Panc1 (cell line): ENCODE results near the gene MPV17L. TPM values are rescaled to one million over a fixed set of nuclear protein-coding genes. Genes with fewer than 3 reads are reported as not detected.
"Not testable (repeated sequence)": the region's sequence is repeated elsewhere in the genome, so short reads cannot be mapped to it uniquely, and the experiment has no call there.

Experiments
- ATAC-seq: fragments of 200-7000 bp; cut with Tn5 transposase; 2 replicates; pipeline ENCODE4 v1.9.1; 2020; ENCODE audit warnings: mild to moderate bottlenecking, moderate library complexity
- BruUV-seq: library from RNA; stranded (reverse); fragments of 400-500 nt; replicated peaks from 2 replicates; lab custom pipeline; 2021; lab: Mats Ljungman, UMichigan
- CTCF ChIA-PET: fragments of 300-600 bp; sonication (Branson Sonifier 250); formaldehyde crosslinking; loops from one replicate; lab custom pipeline; 2022; ENCODE audit warnings: antibody characterized with exemption; lab: Charles Lee
- POLR2A ChIA-PET: fragments of 300-600 bp; sonication (Branson Sonifier 250); formaldehyde crosslinking; loops from one replicate; lab custom pipeline; 2022; ENCODE audit warnings: antibody characterized with exemption; lab: Charles Lee
- DNase-seq: peaks from one replicate; pipeline ENCODE4 v3.0.0-alpha.2; 2010; ENCODE audit warnings: low read depth, low spot score
- H3K27ac ChIP-seq: 2 replicates; pipeline ENCODE4 v1.5.1; 2011; ENCODE audit warnings: mild to moderate bottlenecking, low read length, inconsistent platforms
- H3K27me3 ChIP-seq: fragments of 200-500 bp; sonication (Bioruptor generic); 2 replicates; pipeline ENCODE4 v1.6.0; 2014; ENCODE audit warnings: low read length, inconsistent platforms; ENCODE audit not compliant: control insufficient read depth, insufficient read depth
- H3K36me3 ChIP-seq: fragments of 200-500 bp; sonication (Bioruptor generic); 2 replicates; pipeline ENCODE4 v1.5.1; 2014; ENCODE audit warnings: inconsistent platforms, mild to moderate bottlenecking, low read length, moderate library complexity; ENCODE audit not compliant: control insufficient read depth, insufficient read depth
- H3K4me1 ChIP-seq: 2 replicates; pipeline ENCODE4 v1.5.1; 2011; ENCODE audit warnings: inconsistent platforms, mild to moderate bottlenecking, low read length, moderate library complexity; ENCODE audit not compliant: control insufficient read depth, insufficient read depth
- H3K4me3 ChIP-seq, 2 experiments: 2 replicates each; pipeline ENCODE4 v1.5.1; 2011 to 2012; ENCODE audit warnings: low read depth in 2 of 2, low read length in 2 of 2, mild to moderate bottlenecking in 2 of 2, inconsistent platforms in 1 of 2, moderate library complexity in 1 of 2
- H3K9me3 ChIP-seq: fragments of 200-500 bp; sonication (Bioruptor generic); 2 replicates; pipeline ENCODE4 v1.5.1; 2014; ENCODE audit warnings: low read depth, mild to moderate bottlenecking, inconsistent platforms, low read length, moderate library complexity; ENCODE audit not compliant: control insufficient read depth, insufficient read depth
- POLR2AphosphoS5 ChIP-seq: IDR thresholded peaks from 2 replicates; pipeline ENCODE4 v1.6.1; 2012; ENCODE audit warnings: mild to moderate bottlenecking, low read depth, low read length, moderate library complexity
- SIN3A ChIP-seq: IDR thresholded peaks from 2 replicates; pipeline ENCODE4 v1.6.1; 2012; ENCODE audit warnings: low read depth, mild to moderate bottlenecking, low read length, moderate library complexity, borderline replicate concordance; ENCODE audit not compliant: insufficient read depth
- TCF7L2 ChIP-seq: IDR thresholded peaks from 2 replicates; pipeline ENCODE4 v1.6.1; 2011; ENCODE audit warnings: mild to moderate bottlenecking, low read depth, low read length, inconsistent platforms
- in situ Hi-C: cut with HindIII; loops from 2 replicates; pipeline ENCODE4 v1.10.0; 2016; ENCODE audit warnings: low sequenced_read_pairs, low pct_unique_long_range_greater_than_20kb
- intact Hi-C: fragments of 100-400 bp; cut with micrococcal nuclease; formaldehyde crosslinking; loops from one replicate; pipeline ENCODE4 v1.10.0; 2022; ENCODE audit not compliant: unreplicated experiment
- total RNA-seq: library from RNA; stranded (reverse); gene quantifications from one replicate; pipeline ENCODE4 v1.2.1, GENCODE V29; 2021; ENCODE audit not compliant: unreplicated experiment
- TF ChIP-seq, protein P1 (sequence below), 2 experiments: IDR thresholded peaks; 2 replicates each; pipeline ENCODE4 v1.6.1; 2011 to 2012; ENCODE audit warnings: low read depth in 2 of 2, control low read depth in 1 of 2, low read length in 1 of 2, mild to moderate bottlenecking in 1 of 2, moderate library complexity in 1 of 2; ENCODE audit not compliant: insufficient read depth in 1 of 2
- TF ChIP-seq, protein P2 (sequence below): fragments of 450-650 bp; IDR thresholded peaks from 2 replicates; pipeline ENCODE4 v1.5.1; 2017; ENCODE audit warnings: mild to moderate bottlenecking

Gene MPV17L
- total RNA-seq, 1 experiment from 2014 or later = 10.4 TPM

DNA sequence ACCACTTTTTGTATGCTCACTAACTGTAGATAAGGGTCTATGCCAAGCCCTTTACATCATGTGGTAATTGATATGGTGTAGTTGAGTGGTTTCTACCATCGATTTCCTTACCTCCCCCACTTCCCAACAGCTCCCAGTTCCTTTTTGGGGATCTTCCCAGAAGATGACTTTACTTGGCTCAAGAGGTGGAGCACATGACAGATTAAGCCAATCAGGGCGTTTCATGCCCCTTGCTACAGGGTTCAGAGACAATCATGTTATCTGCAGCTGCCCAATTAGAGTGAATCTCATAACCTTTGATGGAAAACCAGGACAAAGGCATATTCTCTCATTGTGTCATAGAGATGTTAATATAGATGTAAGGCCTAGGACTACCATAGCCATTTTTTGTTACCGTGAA lies 22.7 kb downstream of the MPV17L start:
- DNase-seq (no peak), ATAC-seq (no peak)
- no peaks in the 10 kb centered on the region for H3K36me3 ChIP-seq
- no peak overlapping the region for H3K4me3 ChIP-seq
- POLR2A ChIA-PET = no interaction called here
- TF ChIP-seq SIN3A (no peak), POLR2AphosphoS5 (no peak), TCF7L2 (no peak)
- TF ChIP-seq, protein P1, sequence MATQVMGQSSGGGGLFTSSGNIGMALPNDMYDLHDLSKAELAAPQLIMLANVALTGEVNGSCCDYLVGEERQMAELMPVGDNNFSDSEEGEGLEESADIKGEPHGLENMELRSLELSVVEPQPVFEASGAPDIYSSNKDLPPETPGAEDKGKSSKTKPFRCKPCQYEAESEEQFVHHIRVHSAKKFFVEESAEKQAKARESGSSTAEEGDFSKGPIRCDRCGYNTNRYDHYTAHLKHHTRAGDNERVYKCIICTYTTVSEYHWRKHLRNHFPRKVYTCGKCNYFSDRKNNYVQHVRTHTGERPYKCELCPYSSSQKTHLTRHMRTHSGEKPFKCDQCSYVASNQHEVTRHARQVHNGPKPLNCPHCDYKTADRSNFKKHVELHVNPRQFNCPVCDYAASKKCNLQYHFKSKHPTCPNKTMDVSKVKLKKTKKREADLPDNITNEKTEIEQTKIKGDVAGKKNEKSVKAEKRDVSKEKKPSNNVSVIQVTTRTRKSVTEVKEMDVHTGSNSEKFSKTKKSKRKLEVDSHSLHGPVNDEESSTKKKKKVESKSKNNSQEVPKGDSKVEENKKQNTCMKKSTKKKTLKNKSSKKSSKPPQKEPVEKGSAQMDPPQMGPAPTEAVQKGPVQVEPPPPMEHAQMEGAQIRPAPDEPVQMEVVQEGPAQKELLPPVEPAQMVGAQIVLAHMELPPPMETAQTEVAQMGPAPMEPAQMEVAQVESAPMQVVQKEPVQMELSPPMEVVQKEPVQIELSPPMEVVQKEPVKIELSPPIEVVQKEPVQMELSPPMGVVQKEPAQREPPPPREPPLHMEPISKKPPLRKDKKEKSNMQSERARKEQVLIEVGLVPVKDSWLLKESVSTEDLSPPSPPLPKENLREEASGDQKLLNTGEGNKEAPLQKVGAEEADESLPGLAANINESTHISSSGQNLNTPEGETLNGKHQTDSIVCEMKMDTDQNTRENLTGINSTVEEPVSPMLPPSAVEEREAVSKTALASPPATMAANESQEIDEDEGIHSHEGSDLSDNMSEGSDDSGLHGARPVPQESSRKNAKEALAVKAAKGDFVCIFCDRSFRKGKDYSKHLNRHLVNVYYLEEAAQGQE (IDR thresholded peaks at IDR 0.05; ENCODE audit: insufficient read depth in 1 of 2, low read depth in 2 of 2, low read length in 1 of 2) = no peak
- TF ChIP-seq, protein P2, sequence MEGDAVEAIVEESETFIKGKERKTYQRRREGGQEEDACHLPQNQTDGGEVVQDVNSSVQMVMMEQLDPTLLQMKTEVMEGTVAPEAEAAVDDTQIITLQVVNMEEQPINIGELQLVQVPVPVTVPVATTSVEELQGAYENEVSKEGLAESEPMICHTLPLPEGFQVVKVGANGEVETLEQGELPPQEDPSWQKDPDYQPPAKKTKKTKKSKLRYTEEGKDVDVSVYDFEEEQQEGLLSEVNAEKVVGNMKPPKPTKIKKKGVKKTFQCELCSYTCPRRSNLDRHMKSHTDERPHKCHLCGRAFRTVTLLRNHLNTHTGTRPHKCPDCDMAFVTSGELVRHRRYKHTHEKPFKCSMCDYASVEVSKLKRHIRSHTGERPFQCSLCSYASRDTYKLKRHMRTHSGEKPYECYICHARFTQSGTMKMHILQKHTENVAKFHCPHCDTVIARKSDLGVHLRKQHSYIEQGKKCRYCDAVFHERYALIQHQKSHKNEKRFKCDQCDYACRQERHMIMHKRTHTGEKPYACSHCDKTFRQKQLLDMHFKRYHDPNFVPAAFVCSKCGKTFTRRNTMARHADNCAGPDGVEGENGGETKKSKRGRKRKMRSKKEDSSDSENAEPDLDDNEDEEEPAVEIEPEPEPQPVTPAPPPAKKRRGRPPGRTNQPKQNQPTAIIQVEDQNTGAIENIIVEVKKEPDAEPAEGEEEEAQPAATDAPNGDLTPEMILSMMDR = no peak
- in situ Hi-C loops (no loop called here), intact Hi-C loops (no loop called here)
- H3K27me3 ChIP-seq = no peaks in the 10 kb centered on the region
- no peak overlapping the region for H3K27ac ChIP-seq
- no peaks in the 10 kb centered on the region for H3K4me1 ChIP-seq
- no TSS peak for BruUV-seq
- CTCF ChIA-PET = no interaction called here
- no peaks in the 10 kb centered on the region for H3K9me3 ChIP-seq

DNA sequence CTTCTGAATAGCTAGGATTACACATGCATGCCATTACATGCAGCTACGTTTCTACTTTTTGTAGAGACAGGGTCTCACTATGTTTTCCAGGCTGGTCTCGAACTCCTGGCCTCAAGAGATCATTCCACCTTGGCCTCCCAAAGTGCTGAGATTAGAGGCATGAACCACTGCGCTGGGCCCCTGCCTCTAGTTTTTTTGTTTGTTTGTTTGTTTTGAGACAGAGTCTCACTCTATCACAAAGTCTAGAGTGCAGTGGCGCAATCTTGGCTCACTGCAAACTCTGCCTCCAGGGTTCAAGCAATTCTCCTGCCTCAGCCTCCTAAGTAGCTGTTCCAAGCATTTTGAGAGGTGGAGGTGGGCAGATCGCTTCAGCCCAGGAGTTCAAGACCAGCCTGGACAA lies 26.1 kb downstream of the MPV17L start:
- ATAC-seq, H3K4me3 ChIP-seq, H3K36me3 ChIP-seq, H3K27ac ChIP-seq, DNase-seq, H3K27me3 ChIP-seq, POLR2A ChIA-PET, H3K4me1 ChIP-seq, BruUV-seq, H3K9me3 ChIP-seq, in situ Hi-C loops: not testable (repeated sequence)
- intact Hi-C loops = loop anchor here (10.0 kb wide), 1 partner anchor 63 kb away; no protein-coding TSS in a partner anchor
- CTCF ChIA-PET = interaction anchor here (0.7 kb wide), 1 partner anchor 97 kb away, joined by 4 read pairs; no protein-coding TSS in a partner anchor

GRCh38 chr16:15422222-15422621 lies 26.7 kb downstream of the MPV17L start:
- Histone ChIP-seq H3K36me3 (no peaks in the 10 kb centered on the region), H3K27me3 (no peaks in the 10 kb centered on the region), H3K4me3 (no peak overlapping the region), H3K27ac (no peak overlapping the region), H3K9me3 (no peaks in the 10 kb centered on the region), H3K4me1 (no peaks in the 10 kb centered on the region)
- in situ Hi-C loops (no loop called here), intact Hi-C loops (loop anchor here (10.0 kb wide), 1 partner anchor 63 kb away; no protein-coding TSS in a partner anchor)
- no TSS peak for BruUV-seq
- TF ChIP-seq TCF7L2 (no peak), POLR2AphosphoS5 (no peak), SIN3A (no peak)
- TF ChIP-seq, protein P2 = no peak
- TF ChIP-seq, protein P1 (IDR thresholded peaks at IDR 0.05; ENCODE audit: insufficient read depth in 1 of 2, low read depth in 2 of 2, low read length in 1 of 2) = no peak
- POLR2A ChIA-PET = no interaction called here
- DNase-seq (no peak), ATAC-seq (no peak)
- CTCF ChIA-PET = interaction anchor here (0.7 kb wide), 1 partner anchor 97 kb away, joined by 4 read pairs; no protein-coding TSS in a partner anchor
